HG02852 (cell line): Measurements from ENCODE around the gene MTA1.

ENCODE experiments used
- ATAC-seq: cut with Tn5 transposase; IDR thresholded peaks from one replicate; pipeline ENCODE4 v1.9.1; 2021; ENCODE audit warnings: mild to moderate bottlenecking, moderate library complexity; ENCODE audit not compliant: unreplicated experiment

MTA1 gene

GRCh38 chr14:105421723-105422615, 2.3 kb downstream of the MTA1 start:
- no peak for ATAC-seq

GRCh38 chr14:105422695-105423487, 3.3 kb downstream of the MTA1 start:
- no peak for ATAC-seq

- ATAC-seq: no peak
Observed at GRCh38 chr14:105423488-105424195, 4.0 kb downstream of the MTA1 start.

- no peak for ATAC-seq
Observed at GRCh38 chr14:105424861-105425260, 5.2 kb downstream of the MTA1 start.

GRCh38 chr14:105425823-105426247, 6.2 kb downstream of the MTA1 start:
- no peak for ATAC-seq

- ATAC-seq: no peak
Observed at GRCh38 chr14:105426416-105427130, 6.9 kb downstream of the MTA1 start.

GRCh38 chr14:105427412-105427811, 7.8 kb downstream of the MTA1 start:
- ATAC-seq: no peak

GRCh38 chr14:105427936-105428485, 8.4 kb downstream of the MTA1 start:
- ATAC-seq: no peak

GRCh38 chr14:105430042-105430441, 10.4 kb downstream of the MTA1 start:
- no peak for ATAC-seq

- ATAC-seq: no peak
Observed at GRCh38 chr14:105430565-105430964, 10.9 kb downstream of the MTA1 start.

GRCh38 chr14:105431256-105431655, 11.6 kb downstream of the MTA1 start:
- no peak for ATAC-seq

- ATAC-seq: no peak
Observed at GRCh38 chr14:105432657-105433056, 13.0 kb downstream of the MTA1 start.

- no peak for ATAC-seq
Observed at GRCh38 chr14:105433161-105433605, 13.6 kb downstream of the MTA1 start.

- no peak for ATAC-seq
Observed at GRCh38 chr14:105436402-105436801, 16.8 kb downstream of the MTA1 start.

- no peak for ATAC-seq
Observed at GRCh38 chr14:105436891-105437722, 17.5 kb downstream of the MTA1 start.

- no peak for ATAC-seq
Observed at GRCh38 chr14:105437723-105438500, 18.3 kb downstream of the MTA1 start.

- ATAC-seq: no peak
Observed at GRCh38 chr14:105439179-105439578, 19.6 kb downstream of the MTA1 start.

- ATAC-seq: no peak
Observed at GRCh38 chr14:105439710-105440553, 20.3 kb downstream of the MTA1 start.
